Psoas muscle (tissue), 8 donors: ENCODE measurements around the gene SLC9B1. TPM values are rescaled to one million over a fixed set of nuclear protein-coding genes. Genes with fewer than 3 reads are reported as not detected.
"Not testable (repeated sequence)": the region's sequence is repeated elsewhere in the genome, so short reads cannot be mapped to it uniquely, and the experiment has no call there.

Experiments used
- ATAC-seq, 4 donors: fragments of 200-7000 bp; cut with Tn5 transposase; one replicate each; pipeline ENCODE4 v1.9.1; 2020; ENCODE audit warnings: moderate library complexity in 3 of 4, mild to moderate bottlenecking in 2 of 4
- DNase-seq, 2 donors: peaks; one replicate each; pipeline ENCODE4 v3.0.0-alpha.2; 2020
- H3K27ac ChIP-seq: fragments of 200-600 bp; one replicate; pipeline ENCODE4 v1.8.0; 2022
- H3K27me3 ChIP-seq, 3 donors: fragments of 200-600 bp in 1 of 3; one replicate each; pipeline versions ENCODE4 v1.6.1 to v1.8.0; 2013 to 2022; ENCODE audit warnings: low read length in 2 of 3, mild to moderate bottlenecking in 2 of 3, moderate library complexity in 1 of 3; ENCODE audit not compliant: insufficient read depth in 3 of 3
- H3K36me3 ChIP-seq, 2 donors: fragments of 200-600 bp in 1 of 2; one replicate each; pipeline versions ENCODE4 v1.6.1 to v1.8.0; 2013 to 2022; ENCODE audit warnings: low read depth in 1 of 2, mild to moderate bottlenecking in 1 of 2, moderate library complexity in 1 of 2; ENCODE audit not compliant: insufficient read depth in 1 of 2
- H3K4me1 ChIP-seq: fragments of 200-600 bp; one replicate; pipeline ENCODE4 v1.8.0; 2022
- H3K4me3 ChIP-seq: fragments of 200-600 bp; one replicate; pipeline ENCODE4 v1.8.0; 2022; ENCODE audit warnings: mild to moderate bottlenecking
- H3K9me3 ChIP-seq: fragments of 200-600 bp; one replicate; pipeline ENCODE4 v1.8.0; 2022
- WGBS, 3 donors: extraction: QIAGEN DNeasy Blood & Tissue Kit; methylation state at CpG; one replicate each; pipeline versions ENCODE4 v1.1.6 to v1.1.7; 2013; 5-methylcytosine and 5-hydroxymethylcytosine counted together
- intact Hi-C, 2 donors: fragments of 100-400 bp; cut with DNase I; formaldehyde crosslinking; loops; one replicate each; pipeline versions ENCODE4 v1.11.0 to v1.14.2; 2022
- polyA plus RNA-seq, 3 donors: library from polyadenylated mRNA; stranded (reverse); fragments of 200-250 nt; gene quantifications; one replicate each; pipeline ENCODE4 v1.2.3, GENCODE V29; 2013
- total RNA-seq, 4 donors: library from RNA; stranded (reverse); fragmentation: NEBNext Ultra II Directional in 2 of 4; extraction: Animal tissue kit (Norgen Biotek cat#: 25700) in 2 of 4; gene quantifications; one replicate each; pipeline versions ENCODE4 v1.2.1 to v1.2.4, GENCODE V29; 2021 to 2023
- TF ChIP-seq, protein P1 (sequence below): fragments of 200-600 bp; IDR thresholded peaks from one replicate; pipeline ENCODE4 v1.8.0; 2022; ENCODE audit warnings: antibody characterized with exemption
- donor health status: healthy with polysubstance abuse.
- donor health status: DM: no; HTN: no; CAD: no; lungs with moderate emphysema.
- donor health status: Bipolar disorder and iron deficiency.
- donor health status: healthy.
- donor health status: DM: yes; HTN: yes; CAD: no.
- donor health status: DM: no; HTN: no; CAD: no.
- donor health status: DM: no; HTN: no; CAD: no.
- donor health status: DM: yes; HTN: yes; CAD: no.

Gene SLC9B1
- total and polyA plus RNA-seq, 7 donors: 0.06 to 1.6 (median 0.91) TPM; not detected in 3

DNA sequence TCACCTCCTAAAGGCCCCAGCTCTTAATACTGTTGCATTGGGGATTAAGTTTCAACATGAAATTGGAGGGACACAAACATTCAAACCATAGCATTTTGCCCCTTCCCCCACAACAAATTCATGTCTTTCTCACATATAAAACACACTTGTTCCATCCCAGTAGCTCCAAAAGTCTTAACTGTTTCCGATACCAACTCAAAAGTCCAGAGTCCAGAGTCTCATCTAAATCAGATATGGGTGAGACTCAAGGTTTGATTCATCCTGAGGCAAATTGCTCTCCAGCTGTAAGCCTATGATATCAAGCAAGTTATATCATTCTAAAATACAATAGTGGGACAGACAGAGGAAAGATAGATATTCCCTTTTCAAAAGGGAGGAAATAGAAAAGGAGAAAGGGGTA is 8.7 kb downstream of the SLC9B1 start:
- no peak for ATAC-seq
- Histone ChIP-seq H3K36me3 (no peaks in the 10 kb centered on the region), H3K27ac (no peak overlapping the region), H3K27me3 (no peaks in the 10 kb centered on the region), H3K9me3 (no peaks in the 10 kb centered on the region), H3K4me1 (peaks cover 14% of the 10 kb centered on the region), H3K4me3 (no peak overlapping the region)
- TF ChIP-seq, protein P1, sequence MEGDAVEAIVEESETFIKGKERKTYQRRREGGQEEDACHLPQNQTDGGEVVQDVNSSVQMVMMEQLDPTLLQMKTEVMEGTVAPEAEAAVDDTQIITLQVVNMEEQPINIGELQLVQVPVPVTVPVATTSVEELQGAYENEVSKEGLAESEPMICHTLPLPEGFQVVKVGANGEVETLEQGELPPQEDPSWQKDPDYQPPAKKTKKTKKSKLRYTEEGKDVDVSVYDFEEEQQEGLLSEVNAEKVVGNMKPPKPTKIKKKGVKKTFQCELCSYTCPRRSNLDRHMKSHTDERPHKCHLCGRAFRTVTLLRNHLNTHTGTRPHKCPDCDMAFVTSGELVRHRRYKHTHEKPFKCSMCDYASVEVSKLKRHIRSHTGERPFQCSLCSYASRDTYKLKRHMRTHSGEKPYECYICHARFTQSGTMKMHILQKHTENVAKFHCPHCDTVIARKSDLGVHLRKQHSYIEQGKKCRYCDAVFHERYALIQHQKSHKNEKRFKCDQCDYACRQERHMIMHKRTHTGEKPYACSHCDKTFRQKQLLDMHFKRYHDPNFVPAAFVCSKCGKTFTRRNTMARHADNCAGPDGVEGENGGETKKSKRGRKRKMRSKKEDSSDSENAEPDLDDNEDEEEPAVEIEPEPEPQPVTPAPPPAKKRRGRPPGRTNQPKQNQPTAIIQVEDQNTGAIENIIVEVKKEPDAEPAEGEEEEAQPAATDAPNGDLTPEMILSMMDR: no peak
- 93 to 100% (median 97%) methylated on average over 1 of the region's 1 CpG for WGBS, 3 donors
- no peak for DNase-seq
- intact Hi-C loops: loop anchor here (1.0 to 5.0 kb wide), 3 partner anchors 391 to 579 kb away; no protein-coding TSS in a partner anchor

GRCh38 chr4:103008875-103009729 is 10.4 kb downstream of the SLC9B1 start:
- ATAC-seq (peak; percentile 77 to 92 (median 82)), DNase-seq (no peak)
- TF ChIP-seq, protein P1: peak; percentile 78
- Histone ChIP-seq H3K9me3 (no peaks in the 10 kb centered on the region), H3K27me3 (no peaks in the 10 kb centered on the region), H3K4me3 (no peak overlapping the region), H3K27ac (no peak overlapping the region), H3K4me1 (peaks cover 14% of the 10 kb centered on the region), H3K36me3 (no peaks in the 10 kb centered on the region)
- 76 to 79% (median 76%) methylated on average over 15 of the region's 15 CpGs for WGBS, 3 donors
- intact Hi-C loops: loop anchor here in 1 of 2 donors (5.0 kb wide), 1 partner anchor 562 kb away; no protein-coding TSS in a partner anchor

GRCh38 chr4:103002551-103002950 is 17.0 kb downstream of the SLC9B1 start:
- ATAC-seq (no peak), DNase-seq (no peak)
- Histone ChIP-seq H3K36me3 (no peaks in the 10 kb centered on the region), H3K9me3 (no peaks in the 10 kb centered on the region), H3K27ac (no peak overlapping the region), H3K4me3 (no peak overlapping the region), H3K4me1 (no peaks in the 10 kb centered on the region), H3K27me3 (no peaks in the 10 kb centered on the region)
- 60 to 68% (median 66%) methylated on average over 2 of the region's 2 CpGs for WGBS, 3 donors
- intact Hi-C loops: loop anchor here in 1 of 2 donors (2.0 kb wide), 1 partner anchor 380 kb away; no protein-coding TSS in a partner anchor
- TF ChIP-seq, protein P1: no peak

DNA sequence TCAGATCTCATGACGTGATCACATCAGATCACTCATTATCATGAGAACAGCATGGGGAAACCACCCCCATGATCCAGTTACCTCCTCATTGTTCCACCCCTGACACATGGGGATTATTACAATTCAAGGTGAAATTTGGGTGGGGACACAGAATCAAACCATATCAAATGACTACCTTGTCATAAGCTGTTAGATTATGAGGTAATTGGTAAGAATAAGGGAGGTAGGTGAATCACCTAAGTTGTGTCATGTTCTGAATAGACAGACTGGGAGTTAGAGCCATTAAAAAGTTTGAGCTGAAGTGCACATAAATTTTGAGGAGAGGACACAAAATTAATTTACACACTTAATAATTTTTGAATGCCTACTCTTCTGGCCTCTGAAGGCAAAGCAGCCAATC is 24.7 kb downstream of the SLC9B1 start:
- Histone ChIP-seq H3K27ac (no peak overlapping the region), H3K27me3 (no peaks in the 10 kb centered on the region), H3K4me1 (no peaks in the 10 kb centered on the region), H3K4me3 (no peak overlapping the region), H3K9me3 (no peaks in the 10 kb centered on the region), H3K36me3 (no peaks in the 10 kb centered on the region)
- WGBS, 3 donors: 86 to 90% (median 89%) methylated on average over 1 of the region's 1 CpG
- TF ChIP-seq, protein P1: no peak
- no peak for ATAC-seq
- DNase-seq: no peak
- intact Hi-C loops: no loop called here

DNA sequence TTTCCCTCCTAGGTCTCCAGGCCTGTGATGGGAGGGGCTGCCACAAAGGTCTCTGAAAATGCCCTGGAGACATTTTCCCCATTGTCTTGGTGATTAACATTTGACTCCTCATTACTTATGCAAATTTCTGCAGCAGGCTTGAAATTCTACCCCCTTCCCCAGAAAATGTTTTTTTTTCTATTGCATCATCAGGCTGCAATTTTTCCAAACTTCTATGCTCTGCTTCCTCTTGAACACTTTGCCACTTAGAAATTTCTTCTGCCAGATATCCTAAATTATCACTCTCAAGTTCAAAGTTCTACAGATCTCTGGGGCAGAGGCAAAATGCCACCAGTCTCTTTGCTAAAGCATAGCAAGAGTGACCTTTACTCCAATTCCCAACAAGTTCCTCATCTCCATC is 25.5 kb downstream of the SLC9B1 start:
- H3K27me3 ChIP-seq, H3K4me1 ChIP-seq, intact Hi-C loops, H3K9me3 ChIP-seq, H3K4me3 ChIP-seq, H3K27ac ChIP-seq, H3K36me3 ChIP-seq, ATAC-seq, DNase-seq: not testable (repeated sequence)
